Body of pancreas (tissue), 4 donors: ENCODE data around the gene RMI2.

Source experiments
- POLR2A ChIP-seq, 3 donors: fragments of 450-650 bp; IDR thresholded peaks; one replicate each; pipeline ENCODE4 v1.6.1; 2016; ENCODE audit warnings: antibody characterized with exemption in 3 of 3, mild to moderate bottlenecking in 2 of 3
- TF ChIP-seq, protein P1 (sequence below), 7 experiments: fragments of 450-650 bp in 4 of 7; fragments of 200-600 bp in 3 of 7; sonication (generic) in 3 of 7; IDR thresholded peaks; one replicate each; pipeline ENCODE4 v1.5.1; 2016 to 2019; ENCODE audit warnings: antibody characterized with exemption in 7 of 7

DNA sequence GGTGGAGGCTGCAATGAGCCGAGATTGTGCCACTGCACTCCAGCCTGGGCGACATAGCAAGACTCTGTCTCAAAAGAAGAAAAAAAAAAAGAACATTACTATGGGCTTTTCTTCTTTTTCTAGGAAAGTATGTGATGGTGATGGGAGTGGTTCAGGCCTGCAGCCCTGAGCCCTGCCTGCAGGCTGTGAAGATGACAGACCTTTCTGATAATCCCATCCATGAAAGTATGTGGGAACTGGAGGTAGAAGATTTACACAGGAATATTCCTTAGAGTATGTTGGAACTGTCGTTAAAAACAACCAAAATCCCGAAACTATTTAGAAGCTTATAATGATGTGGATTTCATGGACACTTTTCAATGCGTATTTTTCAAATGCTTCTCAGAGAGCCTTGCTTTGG lies 5.3 kb downstream of the RMI2 start:
- TF ChIP-seq, protein P1, sequence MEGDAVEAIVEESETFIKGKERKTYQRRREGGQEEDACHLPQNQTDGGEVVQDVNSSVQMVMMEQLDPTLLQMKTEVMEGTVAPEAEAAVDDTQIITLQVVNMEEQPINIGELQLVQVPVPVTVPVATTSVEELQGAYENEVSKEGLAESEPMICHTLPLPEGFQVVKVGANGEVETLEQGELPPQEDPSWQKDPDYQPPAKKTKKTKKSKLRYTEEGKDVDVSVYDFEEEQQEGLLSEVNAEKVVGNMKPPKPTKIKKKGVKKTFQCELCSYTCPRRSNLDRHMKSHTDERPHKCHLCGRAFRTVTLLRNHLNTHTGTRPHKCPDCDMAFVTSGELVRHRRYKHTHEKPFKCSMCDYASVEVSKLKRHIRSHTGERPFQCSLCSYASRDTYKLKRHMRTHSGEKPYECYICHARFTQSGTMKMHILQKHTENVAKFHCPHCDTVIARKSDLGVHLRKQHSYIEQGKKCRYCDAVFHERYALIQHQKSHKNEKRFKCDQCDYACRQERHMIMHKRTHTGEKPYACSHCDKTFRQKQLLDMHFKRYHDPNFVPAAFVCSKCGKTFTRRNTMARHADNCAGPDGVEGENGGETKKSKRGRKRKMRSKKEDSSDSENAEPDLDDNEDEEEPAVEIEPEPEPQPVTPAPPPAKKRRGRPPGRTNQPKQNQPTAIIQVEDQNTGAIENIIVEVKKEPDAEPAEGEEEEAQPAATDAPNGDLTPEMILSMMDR (IDR thresholded peaks at IDR 0.05), result no peak
- no peak for TF ChIP-seq POLR2A (IDR thresholded peaks at IDR 0.05)
